ENCODE measurements around the gene GAPVD1. TPM values are rescaled to one million over a fixed set of nuclear protein-coding genes. Genes with fewer than 3 reads are reported as not detected.

The GAPVD1 gene
- total RNA-seq, 1 donor from 2014 or later, result 43.5 TPM

- no peaks in the 10 kb centered on the region for H3K27me3 ChIP-seq
- no peaks in the 10 kb centered on the region for H3K36me3 ChIP-seq
- Mint-ChIP-seq H3K27ac (no peak overlapping the region), H3K4me1 (peaks cover 12% of the 10 kb centered on the region), H3K27me3 (ENCODE audit: insufficient read depth, low read depth) (peaks cover 9% of the 10 kb centered on the region), H3K9me3 (no peaks in the 10 kb centered on the region), H3K4me3 (no peak overlapping the region), H3K36me3 (no peaks in the 10 kb centered on the region)
- no peak overlapping the region for H3K4me2 ChIP-seq
- no peak overlapping the region for H3K9ac ChIP-seq
- no peaks in the 10 kb centered on the region for H4K20me1 ChIP-seq (ENCODE audit: low read depth)
- H2AFZ ChIP-seq (replicated peaks), result no peak overlapping the region
- no peak for TF ChIP-seq EZH2 (IDR thresholded peaks at IDR 0.05)
- no peak for TF ChIP-seq EZH2phosphoT487 (IDR thresholded peaks at IDR 0.05)
- no peak for TF ChIP-seq CTCF (IDR thresholded peaks at IDR 0.05)
- no peak for DNase-seq (ENCODE audit: low spot score)
- H3F3A ChIP-seq (ENCODE audit: low read depth), result no peaks in the 10 kb centered on the region
- no peak overlapping the region for H3K4me3 ChIP-seq
- no peak overlapping the region for H3K27ac ChIP-seq
- no peaks in the 10 kb centered on the region for H3K79me2 ChIP-seq (ENCODE audit: low read depth)
- H3K9me3 ChIP-seq (ENCODE audit: low read depth), result no peaks in the 10 kb centered on the region
- peaks cover 6% of the 10 kb centered on the region for H3K4me1 ChIP-seq
Measured at GRCh38 chr9:125377584-125378250, 116.1 kb downstream of the GAPVD1 start.

GRCh38 chr9:125378778-125379177 is 117.2 kb downstream of the GAPVD1 start:
- H3K9ac ChIP-seq, result no peak overlapping the region
- H3K27me3 ChIP-seq, result no peaks in the 10 kb centered on the region
- H3K4me1 Mint-ChIP-seq, result peaks cover 12% of the 10 kb centered on the region
- H3K27me3 Mint-ChIP-seq (ENCODE audit: insufficient read depth, low read depth), result peaks cover 7% of the 10 kb centered on the region
- no peak overlapping the region for H3K4me3 Mint-ChIP-seq
- no peak overlapping the region for H3K27ac Mint-ChIP-seq
- H3K27ac ChIP-seq, result no peak overlapping the region
- H2AFZ ChIP-seq (replicated peaks), result no peak overlapping the region
- no peaks in the 10 kb centered on the region for H3K9me3 ChIP-seq (ENCODE audit: low read depth)
- no peaks in the 10 kb centered on the region for H3F3A ChIP-seq (ENCODE audit: low read depth)
- H3K9me3 Mint-ChIP-seq, result no peaks in the 10 kb centered on the region
- no peaks in the 10 kb centered on the region for H3K36me3 Mint-ChIP-seq
- H3K36me3 ChIP-seq, result no peaks in the 10 kb centered on the region
- no peaks in the 10 kb centered on the region for H4K20me1 ChIP-seq (ENCODE audit: low read depth)
- no peak overlapping the region for H3K4me3 ChIP-seq
- peaks cover 6% of the 10 kb centered on the region for H3K4me1 ChIP-seq
- no peak overlapping the region for H3K4me2 ChIP-seq
- no peak for DNase-seq (ENCODE audit: low spot score)
- no peaks in the 10 kb centered on the region for H3K79me2 ChIP-seq (ENCODE audit: low read depth)
- TF ChIP-seq EZH2phosphoT487 (IDR thresholded peaks at IDR 0.05) (no peak), CTCF (IDR thresholded peaks at IDR 0.05) (no peak), EZH2 (IDR thresholded peaks at IDR 0.05) (no peak)

- Mint-ChIP-seq H3K36me3 (no peaks in the 10 kb centered on the region), H3K9me3 (no peaks in the 10 kb centered on the region), H3K4me3 (no peak overlapping the region), H3K4me1 (peaks cover 11% of the 10 kb centered on the region), H3K27ac (no peak overlapping the region), H3K27me3 (ENCODE audit: insufficient read depth, low read depth) (peaks cover 4% of the 10 kb centered on the region)
- Histone ChIP-seq H3K36me3 (no peaks in the 10 kb centered on the region), H4K20me1 (ENCODE audit: low read depth) (no peaks in the 10 kb centered on the region), H3K27ac (no peak overlapping the region), H2AFZ (replicated peaks) (peak overlapping the region; percentile 29), H3K79me2 (ENCODE audit: low read depth) (no peaks in the 10 kb centered on the region), H3K9ac (no peak overlapping the region), H3F3A (ENCODE audit: low read depth) (no peaks in the 10 kb centered on the region), H3K4me1 (peaks cover 3% of the 10 kb centered on the region), H3K9me3 (ENCODE audit: low read depth) (no peaks in the 10 kb centered on the region), H3K4me2 (no peak overlapping the region), H3K27me3 (no peaks in the 10 kb centered on the region), H3K4me3 (no peak overlapping the region)
- no peak for DNase-seq (ENCODE audit: low spot score)
- TF ChIP-seq EZH2 (IDR thresholded peaks at IDR 0.05), result no peak
Measured at GRCh38 chr9:125379208-125379607, 117.6 kb downstream of the GAPVD1 start.

GRCh38 chr9:125380406-125380805 is 118.8 kb downstream of the GAPVD1 start:
- no peak overlapping the region for H3K9ac ChIP-seq
- peaks cover 6% of the 10 kb centered on the region for H3K4me1 Mint-ChIP-seq
- no peak overlapping the region for H3K4me2 ChIP-seq
- H3K79me2 ChIP-seq (ENCODE audit: low read depth), result no peaks in the 10 kb centered on the region
- H3K36me3 ChIP-seq, result no peaks in the 10 kb centered on the region
- no peaks in the 10 kb centered on the region for H3K9me3 Mint-ChIP-seq
- no peak overlapping the region for H3K27ac ChIP-seq
- no peaks in the 10 kb centered on the region for H4K20me1 ChIP-seq (ENCODE audit: low read depth)
- H3K4me3 ChIP-seq, result no peak overlapping the region
- no peaks in the 10 kb centered on the region for H3K27me3 ChIP-seq
- DNase-seq (ENCODE audit: low spot score), result no peak
- peaks cover 2% of the 10 kb centered on the region for H3K27me3 Mint-ChIP-seq (ENCODE audit: insufficient read depth, low read depth)
- no peaks in the 10 kb centered on the region for H3F3A ChIP-seq (ENCODE audit: low read depth)
- H3K4me1 ChIP-seq, result no peaks in the 10 kb centered on the region
- H3K4me3 Mint-ChIP-seq, result no peak overlapping the region
- H3K9me3 ChIP-seq (ENCODE audit: low read depth), result no peaks in the 10 kb centered on the region
- TF ChIP-seq CTCF (IDR thresholded peaks at IDR 0.05) (no peak), EZH2 (IDR thresholded peaks at IDR 0.05) (no peak), EZH2phosphoT487 (IDR thresholded peaks at IDR 0.05) (no peak)
- H3K27ac Mint-ChIP-seq, result no peak overlapping the region
- no peaks in the 10 kb centered on the region for H3K36me3 Mint-ChIP-seq
- H2AFZ ChIP-seq (replicated peaks), result no peak overlapping the region
